Tibial nerve (tissue), 4 donors: Measurements from ENCODE around the gene EGF.

Experiments
- EP300 ChIP-seq, 2 donors: sonication (generic); formaldehyde crosslinking; IDR thresholded peaks; one replicate each; pipeline ENCODE4 v1.6.1; 2017; ENCODE audit warnings: antibody characterized with exemption in 2 of 2, mild to moderate bottlenecking in 1 of 2
- TF ChIP-seq, protein P1 (sequence below), 5 experiments: fragments of 200-600 bp in 3 of 5; fragments of 450-650 bp in 2 of 5; sonication (generic) in 3 of 5; IDR thresholded peaks; one replicate each; pipeline ENCODE4 v1.5.1; 2016 to 2019; ENCODE audit warnings: antibody characterized with exemption in 5 of 5, mild to moderate bottlenecking in 3 of 5, moderate library complexity in 2 of 5

DNA sequence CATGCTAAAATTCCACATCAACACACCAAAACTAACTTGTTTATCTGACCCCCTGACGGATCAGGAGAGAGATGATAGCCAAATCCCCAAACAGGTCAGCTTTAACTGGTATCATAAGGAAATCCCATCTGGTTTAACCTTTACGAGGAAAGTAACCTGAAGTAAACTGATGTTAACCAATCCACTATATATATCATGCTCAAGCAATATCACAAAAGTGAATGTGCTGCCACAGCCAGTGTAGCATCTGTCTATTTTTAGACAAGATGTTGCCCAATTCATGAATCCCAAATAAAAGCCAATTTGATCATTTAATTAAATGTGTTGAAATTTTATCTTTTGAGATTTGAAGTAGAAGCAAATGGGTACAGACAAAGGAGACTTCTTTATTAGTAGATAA lies 44.5 kb downstream of the EGF start:
- TF ChIP-seq, protein P1, sequence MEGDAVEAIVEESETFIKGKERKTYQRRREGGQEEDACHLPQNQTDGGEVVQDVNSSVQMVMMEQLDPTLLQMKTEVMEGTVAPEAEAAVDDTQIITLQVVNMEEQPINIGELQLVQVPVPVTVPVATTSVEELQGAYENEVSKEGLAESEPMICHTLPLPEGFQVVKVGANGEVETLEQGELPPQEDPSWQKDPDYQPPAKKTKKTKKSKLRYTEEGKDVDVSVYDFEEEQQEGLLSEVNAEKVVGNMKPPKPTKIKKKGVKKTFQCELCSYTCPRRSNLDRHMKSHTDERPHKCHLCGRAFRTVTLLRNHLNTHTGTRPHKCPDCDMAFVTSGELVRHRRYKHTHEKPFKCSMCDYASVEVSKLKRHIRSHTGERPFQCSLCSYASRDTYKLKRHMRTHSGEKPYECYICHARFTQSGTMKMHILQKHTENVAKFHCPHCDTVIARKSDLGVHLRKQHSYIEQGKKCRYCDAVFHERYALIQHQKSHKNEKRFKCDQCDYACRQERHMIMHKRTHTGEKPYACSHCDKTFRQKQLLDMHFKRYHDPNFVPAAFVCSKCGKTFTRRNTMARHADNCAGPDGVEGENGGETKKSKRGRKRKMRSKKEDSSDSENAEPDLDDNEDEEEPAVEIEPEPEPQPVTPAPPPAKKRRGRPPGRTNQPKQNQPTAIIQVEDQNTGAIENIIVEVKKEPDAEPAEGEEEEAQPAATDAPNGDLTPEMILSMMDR (IDR thresholded peaks at IDR 0.05) = no peak
- TF ChIP-seq EP300 (IDR thresholded peaks at IDR 0.05) = no peak
